ENCODE data around the gene SBDS. TPM values are rescaled to one million over a fixed set of nuclear protein-coding genes. Genes with fewer than 3 reads are reported as not detected.

SBDS gene
- polyA plus RNA-seq, 10 donors: 149 to 354 (median 230) TPM

GRCh38 chr7:66948480-66949109, 46.8 kb downstream of the SBDS start:
- no peak for DNase-seq

DNA sequence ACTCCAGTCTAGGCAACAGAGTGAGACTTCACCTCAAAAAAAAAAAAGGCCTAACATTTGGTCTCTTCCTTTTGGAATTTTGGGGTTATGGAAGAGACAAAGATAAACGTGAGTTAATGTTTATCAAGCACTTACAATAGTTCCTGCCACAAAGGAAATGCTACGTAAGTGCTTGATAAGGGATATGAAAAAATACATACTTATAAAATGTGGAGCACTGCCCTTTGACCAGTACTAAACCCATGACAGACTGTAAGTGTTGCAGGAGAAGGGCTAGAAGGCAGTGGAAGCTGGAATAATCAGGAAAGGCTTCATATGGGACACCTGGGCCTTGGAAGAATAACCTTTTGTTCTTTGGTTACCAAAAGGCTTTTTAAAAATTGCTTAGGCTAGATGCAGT, 48.8 kb downstream of the SBDS start:
- DNase-seq: no peak

DNA sequence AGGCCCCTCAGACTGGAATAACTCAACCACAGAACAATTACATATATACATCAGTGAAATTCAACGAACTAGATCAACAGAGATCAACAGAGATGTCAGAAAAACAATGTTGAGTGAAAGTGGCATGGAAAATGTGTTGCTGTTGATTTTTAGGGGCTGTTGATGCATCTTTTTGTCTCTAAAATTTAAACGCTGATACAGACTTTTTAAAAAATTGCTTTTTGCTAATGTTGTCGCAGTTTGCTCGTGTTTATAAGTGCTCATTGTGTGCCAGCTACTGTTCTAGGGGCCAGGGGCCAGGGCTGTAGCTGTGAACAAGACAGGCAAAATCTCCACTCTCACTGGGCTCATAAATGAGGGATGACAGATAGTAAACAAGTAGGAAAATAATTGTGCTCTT, 56.1 kb downstream of the SBDS start:
- DNase-seq: no peak

- no peak for DNase-seq
Observed at GRCh38 chr7:66937940-66938339, 57.4 kb downstream of the SBDS start.

Other genes with a start within 250 kb of the SBDS start
- gene TMEM248, start 74.4 kb downstream of the SBDS start, polyA plus RNA-seq (ENCODE audit: insufficient read length in 10 of 10): 10 to 100 TPM; 49.9 to 64.3 (median 56.9) TPM
- 10 to 100 TPM; 12.2 to 17.5 (median 15.3) TPM for gene TYW1, start 1.2 kb upstream of the SBDS start, polyA plus RNA-seq (ENCODE audit: insufficient read length in 10 of 10)